ENCODE measurements around the gene CRELD2.

CRELD2 gene

GRCh38 chr22:49886346-49887063 is 31.9 kb upstream of the CRELD2 start:
- no peak for DNase-seq (ENCODE audit: low read depth)
- no peak overlapping the region for H3K4me3 ChIP-seq (ENCODE audit: low read depth, low read length)
- no peak for TF ChIP-seq CTCF (IDR thresholded peaks at IDR 0.05; ENCODE audit: low read depth, low read length, missing control alignments)

GRCh38 chr22:49887064-49887451 is 31.4 kb upstream of the CRELD2 start:
- no peak for TF ChIP-seq CTCF (IDR thresholded peaks at IDR 0.05; ENCODE audit: low read depth, low read length, missing control alignments)
- no peak for DNase-seq (ENCODE audit: low read depth)
- no peak overlapping the region for H3K4me3 ChIP-seq (ENCODE audit: low read depth, low read length)

- no peak for TF ChIP-seq CTCF (IDR thresholded peaks at IDR 0.05; ENCODE audit: low read depth, low read length, missing control alignments)
- no peak overlapping the region for H3K4me3 ChIP-seq (ENCODE audit: low read depth, low read length)
- no peak for DNase-seq (ENCODE audit: low read depth)
These were observed 30.7 kb upstream of the CRELD2 start for GRCh38 chr22:49887702-49888101.

GRCh38 chr22:49889071-49889470 is 29.4 kb upstream of the CRELD2 start:
- DNase-seq (ENCODE audit: low read depth): no peak
- no peak for TF ChIP-seq CTCF (IDR thresholded peaks at IDR 0.05; ENCODE audit: low read depth, low read length, missing control alignments)
- no peak overlapping the region for H3K4me3 ChIP-seq (ENCODE audit: low read depth, low read length)

GRCh38 chr22:49892226-49892899 is 26.1 kb upstream of the CRELD2 start:
- DNase-seq (ENCODE audit: low read depth): no peak
- no peak for TF ChIP-seq CTCF (IDR thresholded peaks at IDR 0.05; ENCODE audit: low read depth, low read length, missing control alignments)

GRCh38 chr22:49893025-49893424 is 25.4 kb upstream of the CRELD2 start:
- no peak for DNase-seq (ENCODE audit: low read depth)
- no peak for TF ChIP-seq CTCF (IDR thresholded peaks at IDR 0.05; ENCODE audit: low read depth, low read length, missing control alignments)
- H3K4me3 ChIP-seq (ENCODE audit: low read depth, low read length): no peak overlapping the region

More at GRCh38 chr22:49892226-49892899, 26.1 kb upstream of the CRELD2 start:
- no peak overlapping the region for H3K4me3 ChIP-seq (ENCODE audit: low read depth, low read length)

All from GM12864 (cell line).